HepG2 (cell line): ENCODE measurements around the gene SLC7A4.

Experiments
- FLYWCH1 ChIP-seq: sonication (generic); formaldehyde crosslinking; IDR thresholded peaks from 2 replicates; pipeline ENCODE4 v1.8.1; 2023; ENCODE audit warnings: mild to moderate bottlenecking, missing genetic modification reagents
- JUN ChIP-seq: sonication (generic); formaldehyde crosslinking; IDR thresholded peaks from 2 replicates; pipeline ENCODE4 v1.4.0; 2020; ENCODE audit warnings: mild to moderate bottlenecking, missing genetic modification reagents
- MTF1 ChIP-seq: sonication (generic); formaldehyde crosslinking; IDR thresholded peaks from 2 replicates; pipeline ENCODE4 v1.5.0; 2020; ENCODE audit warnings: missing genetic modification reagents
- NFIC ChIP-seq: IDR thresholded peaks from 2 replicates; pipeline ENCODE4 v1.6.1; 2012; ENCODE audit warnings: mild to moderate bottlenecking, low read length, inconsistent platforms
- NPAS2 ChIP-seq: sonication (generic); formaldehyde crosslinking; IDR thresholded peaks from 2 replicates; pipeline ENCODE4 v1.8.0; 2022; ENCODE audit warnings: mild to moderate bottlenecking, missing genetic modification reagents, borderline replicate concordance
- RFX1 ChIP-seq: fragments of 450-650 bp; IDR thresholded peaks from 2 replicates; pipeline ENCODE4 v1.6.1; 2017
- STAG1 ChIP-seq: sonication (generic); formaldehyde crosslinking; IDR thresholded peaks from 2 replicates; pipeline ENCODE4 v1.4.0; 2020; ENCODE audit warnings: missing genetic modification reagents
- ZNF777 ChIP-seq: sonication (generic); formaldehyde crosslinking; IDR thresholded peaks from 2 replicates; pipeline ENCODE4 v1.4.0; 2020; ENCODE audit warnings: missing genetic modification reagents

DNA sequence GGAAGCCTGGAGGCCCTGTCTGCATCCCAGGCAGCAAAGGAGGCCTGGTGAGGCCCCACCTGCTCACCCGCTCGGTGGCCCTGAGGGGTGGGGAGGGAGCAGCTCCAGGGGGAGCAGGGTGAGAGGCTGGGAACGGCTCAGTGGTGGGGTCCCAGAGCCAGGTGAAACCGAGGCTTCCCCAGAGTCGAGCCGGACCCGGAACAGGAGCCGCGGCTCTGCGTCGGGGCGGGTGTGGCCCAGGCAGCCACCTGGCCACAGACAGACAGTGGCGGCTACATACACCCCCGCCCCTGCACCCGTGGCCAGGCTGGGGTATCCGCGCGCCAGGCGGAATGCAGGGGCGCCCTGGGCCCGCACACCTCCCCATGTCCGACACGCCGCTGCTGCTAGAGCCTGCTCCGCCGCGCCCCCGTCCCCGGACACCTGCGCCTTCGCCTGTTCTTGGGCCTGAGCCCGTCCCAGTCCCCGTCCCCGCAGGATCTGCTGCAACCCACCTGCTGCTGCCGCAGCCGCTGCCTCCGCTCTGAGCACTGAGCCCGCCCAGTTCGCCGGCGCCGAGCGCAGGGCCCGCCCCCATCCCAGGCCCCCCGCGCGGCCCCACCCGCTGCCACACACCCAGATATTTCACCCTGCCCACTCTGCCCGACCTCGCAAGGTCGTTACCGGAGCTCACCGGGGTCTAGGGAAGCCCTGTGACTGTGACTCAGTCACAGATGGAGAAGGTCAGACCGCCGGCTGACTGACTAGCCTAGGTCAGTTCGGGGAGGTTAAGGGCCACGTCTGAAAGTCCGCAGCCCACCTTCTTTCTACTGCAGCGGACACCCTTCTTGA, at the start of gene SLC7A4:
- no peak for TF ChIP-seq STAG1 (CRISPR knock-in tag)
- no peak for TF ChIP-seq JUN (CRISPR knock-in tag)
- TF ChIP-seq FLYWCH1 (CRISPR knock-in tag), result no peak
- no peak for TF ChIP-seq NFIC
- no peak for TF ChIP-seq RFX1
- no peak for TF ChIP-seq MTF1 (CRISPR knock-in tag)
- no peak for TF ChIP-seq NPAS2 (CRISPR knock-in tag)
- TF ChIP-seq ZNF777 (CRISPR knock-in tag), result no peak
